Endothelial cell of umbilical vein (primary cell): ENCODE measurements around the gene OR5K2. TPM values are rescaled to one million over a fixed set of nuclear protein-coding genes. Genes with fewer than 3 reads are reported as not detected.

Experiments
- BruUV-seq: library from RNA; stranded (reverse); fragments of 400-500 nt; replicated peaks from 2 replicates; lab custom pipeline; 2021; lab: Mats Ljungman, UMichigan
- CTCF ChIA-PET: fragments of 300-600, 350-600 bp; sonication (Branson Sonifier 250); formaldehyde crosslinking; loops from one replicate; lab custom pipeline; 2021; ENCODE audit warnings: antibody characterized with exemption, inconsistent platforms; lab: Charles Lee
- POLR2A ChIA-PET: fragments of 300-600, 350-600 bp; sonication (Branson Sonifier 250); formaldehyde crosslinking; loops from one replicate; lab custom pipeline; 2021; ENCODE audit warnings: antibody characterized with exemption, inconsistent platforms; lab: Charles Lee
- DNase-seq: peaks from one replicate; pipeline ENCODE4 v3.0.0-alpha.2; 2011; ENCODE audit warnings: low read depth, low spot score
- FAIRE-seq: peaks from 2 replicates; lab custom pipeline; 2011; peaks lifted over from hg19 to GRCh38; lab: Jason Lieb, UNC
- H2AFZ ChIP-seq: 2 replicates; pipeline ENCODE4 v1.6.0; 2012; ENCODE audit warnings: low read depth, low read length, control low read depth, inconsistent platforms
- H3K27ac ChIP-seq: 2 replicates; pipeline ENCODE4 v1.5.1; 2011; ENCODE audit warnings: low read depth, mild to moderate bottlenecking, control low read depth, low read length, moderate library complexity; ENCODE audit not compliant: insufficient read depth
- H3K27me3 ChIP-seq, 2 experiments: 2 replicates each; pipeline versions ENCODE4 v1.6.0 to v1.6.1; 2011; ENCODE audit warnings: low read length in 2 of 2, mixed read lengths in 1 of 2; ENCODE audit not compliant: control insufficient read depth in 2 of 2, insufficient read depth in 2 of 2
- H3K36me3 ChIP-seq, 2 experiments: 2 replicates in 1 of 2; 3 replicates in 1 of 2; pipeline ENCODE4 v1.5.1; 2011; ENCODE audit warnings: low read length in 2 of 2, mild to moderate bottlenecking in 1 of 2, moderate library complexity in 1 of 2; ENCODE audit not compliant: control insufficient read depth in 2 of 2, insufficient read depth in 2 of 2; ENCODE audit errors: extremely low read depth in 1 of 2
- H3K4me1 ChIP-seq: 3 replicates; pipeline ENCODE4 v1.5.1; 2011; ENCODE audit warnings: mild to moderate bottlenecking, low read length; ENCODE audit not compliant: control insufficient read depth, insufficient read depth; ENCODE audit errors: extremely low read depth
- H3K4me2 ChIP-seq: 2 replicates; pipeline ENCODE4 v1.6.1; 2011; ENCODE audit warnings: low read length, control low read depth, mixed read lengths; ENCODE audit not compliant: insufficient read depth
- H3K4me3 ChIP-seq, 3 experiments: fragments of 200-600 bp in 1 of 3; sonication (generic), shearing (Covaris generic) in 1 of 3; replicated peaks in 1 of 3; 2 replicates each; pipeline ENCODE4 v1.5.1; 2011 to 2016; ENCODE audit warnings: control low read depth in 3 of 3, low read length in 3 of 3, mild to moderate bottlenecking in 2 of 3, inconsistent platforms in 1 of 3, low read depth in 1 of 3, moderate library complexity in 1 of 3; ENCODE audit not compliant: insufficient read depth in 1 of 3
- H3K79me2 ChIP-seq: 2 replicates; pipeline ENCODE4 v1.6.0; 2012; ENCODE audit warnings: low read length, inconsistent platforms; ENCODE audit not compliant: control insufficient read depth, insufficient read depth
- H3K9ac ChIP-seq: replicated peaks from 2 replicates; pipeline ENCODE3; 2011; ENCODE audit warnings: low read length, control low read depth; ENCODE audit not compliant: insufficient read depth; ENCODE audit errors: extremely low read depth
- H3K9me1 ChIP-seq: replicated peaks from 3 replicates; pipeline ENCODE4 v1.6.0; 2011; ENCODE audit warnings: mild to moderate bottlenecking, low read length; ENCODE audit not compliant: control insufficient read depth, insufficient read depth; ENCODE audit errors: extremely low read depth
- H3K9me3 ChIP-seq: replicated peaks from 2 replicates; pipeline ENCODE4 v1.5.1; 2012; ENCODE audit warnings: low read length, inconsistent platforms; ENCODE audit not compliant: control insufficient read depth, insufficient read depth
- H4K20me1 ChIP-seq: replicated peaks from 2 replicates; pipeline ENCODE3; 2011; ENCODE audit warnings: mild to moderate bottlenecking, low read length; ENCODE audit not compliant: control insufficient read depth, insufficient read depth; ENCODE audit errors: extremely low read depth
- EZH2 ChIP-seq: IDR thresholded peaks from 2 replicates; pipeline ENCODE4 v1.6.1; 2012; ENCODE audit warnings: borderline replicate concordance, low read depth, mild to moderate bottlenecking, moderate library complexity, low read length, inconsistent platforms; ENCODE audit not compliant: severe bottlenecking
- FOS ChIP-seq: IDR thresholded peaks from 2 replicates; pipeline ENCODE4 v1.6.1; 2011; ENCODE audit warnings: mild to moderate bottlenecking, low read length, moderate library complexity, borderline replicate concordance; ENCODE audit not compliant: insufficient read depth
- GATA2 ChIP-seq: IDR thresholded peaks from 2 replicates; pipeline ENCODE4 v1.7.0; 2011; ENCODE audit warnings: low read depth, mild to moderate bottlenecking, moderate library complexity, mixed read lengths, low read length; ENCODE audit not compliant: insufficient read length, insufficient read depth
- JUN ChIP-seq: IDR thresholded peaks from 2 replicates; pipeline ENCODE4 v1.6.1; 2011; ENCODE audit warnings: borderline replicate concordance, low read depth; ENCODE audit not compliant: insufficient read length, insufficient read depth
- MYC ChIP-seq: IDR thresholded peaks from one replicate; pipeline ENCODE4 v1.6.1; 2011; ENCODE audit warnings: mild to moderate bottlenecking, low read depth, low read length
- POLR2A ChIP-seq: IDR thresholded peaks from 2 replicates; pipeline ENCODE4 v1.6.1; 2012; ENCODE audit warnings: low read depth, mild to moderate bottlenecking, control low read depth, low read length
- POLR2AphosphoS5 ChIP-seq: IDR thresholded peaks from 2 replicates; pipeline ENCODE4 v1.6.1; 2012; ENCODE audit warnings: low read depth, mild to moderate bottlenecking, control low read depth, low read length, moderate library complexity; ENCODE audit not compliant: insufficient read depth
- dilution Hi-C: fragments of 300-500 bp; cut with MboI; formaldehyde crosslinking; loops from one replicate; pipeline ENCODE4 v1.15.0; 2019; ENCODE audit warnings: low sequenced_read_pairs; ENCODE audit not compliant: extremely low pct_ligation_motif_present
- intact Hi-C: fragments of 100-400 bp; cut with micrococcal nuclease; formaldehyde crosslinking; loops from one replicate; pipeline ENCODE4 v1.10.0; 2022
- polyA plus RNA-seq, 4 experiments: library from polyadenylated mRNA; depleted of rRNA in 3 of 4; stranded (reverse) in 3 of 4; unstranded in 1 of 4; fragments of >200 nt; gene quantifications; 2 replicates each; pipeline versions ENCODE4 v1.2.1 to v1.2.3, GENCODE V29; 2011 to 2012; ENCODE audit warnings: missing spikeins in 1 of 4
- total RNA-seq: library from RNA; stranded (reverse); gene quantifications from 2 replicates; pipeline ENCODE4 v1.2.3, GENCODE V29; 2021
- TF ChIP-seq, protein P1 (sequence below), 2 donors: IDR thresholded peaks; 1 replicate in 1 of 2; 2 replicates in 1 of 2; pipeline ENCODE4 v1.5.1; 2011; ENCODE audit warnings: low read length in 2 of 2, mild to moderate bottlenecking in 2 of 2, moderate library complexity in 2 of 2, control low read depth in 1 of 2, inconsistent platforms in 1 of 2, low read depth in 1 of 2; ENCODE audit not compliant: insufficient read depth in 1 of 2; ENCODE audit errors: extremely low read depth in 1 of 2
- TF ChIP-seq, protein P2 (sequence below): IDR thresholded peaks from 2 replicates; pipeline ENCODE4 v1.6.1; 2011; ENCODE audit not compliant: insufficient read depth, insufficient read length

Gene OR5K2
- total and polyA plus RNA-seq, 2 donors (not counting 3 experiments of a cell fraction or from before 2014, with no cell fraction given) = not detected

DNA sequence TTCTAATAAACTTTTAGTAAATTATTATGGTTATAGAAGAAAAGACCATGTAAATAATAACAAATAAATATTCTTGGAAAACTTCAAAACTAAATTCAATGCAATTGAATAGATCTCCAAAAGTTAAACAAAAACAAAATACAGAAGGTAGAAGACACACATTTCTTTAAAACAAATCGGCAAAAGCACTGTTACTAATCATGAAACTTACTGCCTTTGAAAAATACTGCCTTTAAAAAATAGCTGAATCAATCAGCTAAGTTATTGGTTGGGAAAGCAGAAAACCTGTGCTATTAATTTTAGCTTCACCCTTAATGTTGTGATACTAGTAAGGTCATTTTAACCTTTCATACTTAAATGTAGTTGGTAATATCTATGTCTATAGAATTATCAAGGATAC is 37.3 kb downstream of the OR5K2 start:
- Histone ChIP-seq H3K4me1 (no peaks in the 10 kb centered on the region), H3K27me3 (peaks cover 16 to 23% of the 10 kb centered on the region in 2 experiments), H3K9me3 (no peaks in the 10 kb centered on the region), H3K79me2 (no peaks in the 10 kb centered on the region), H3K36me3 (no peaks in the 10 kb centered on the region), H3K4me3 (no peak overlapping the region), H3K27ac (no peak overlapping the region), H4K20me1 (no peaks in the 10 kb centered on the region), H3K9ac (no peak overlapping the region), H2AFZ (no peak overlapping the region), H3K4me2 (no peak overlapping the region), H3K9me1 (no peaks in the 10 kb centered on the region)
- no peak for DNase-seq
- ChIA-PET POLR2A (no interaction called here), CTCF (no interaction called here)
- FAIRE-seq = peak; percentile 8
- dilution Hi-C loops = no loop called here
- intact Hi-C loops = no loop called here
- no TSS peak for BruUV-seq
- TF ChIP-seq POLR2A (no peak), MYC (no peak), EZH2 (no peak), JUN (no peak), GATA2 (no peak), POLR2AphosphoS5 (no peak), FOS (no peak)
- TF ChIP-seq, protein P1, sequence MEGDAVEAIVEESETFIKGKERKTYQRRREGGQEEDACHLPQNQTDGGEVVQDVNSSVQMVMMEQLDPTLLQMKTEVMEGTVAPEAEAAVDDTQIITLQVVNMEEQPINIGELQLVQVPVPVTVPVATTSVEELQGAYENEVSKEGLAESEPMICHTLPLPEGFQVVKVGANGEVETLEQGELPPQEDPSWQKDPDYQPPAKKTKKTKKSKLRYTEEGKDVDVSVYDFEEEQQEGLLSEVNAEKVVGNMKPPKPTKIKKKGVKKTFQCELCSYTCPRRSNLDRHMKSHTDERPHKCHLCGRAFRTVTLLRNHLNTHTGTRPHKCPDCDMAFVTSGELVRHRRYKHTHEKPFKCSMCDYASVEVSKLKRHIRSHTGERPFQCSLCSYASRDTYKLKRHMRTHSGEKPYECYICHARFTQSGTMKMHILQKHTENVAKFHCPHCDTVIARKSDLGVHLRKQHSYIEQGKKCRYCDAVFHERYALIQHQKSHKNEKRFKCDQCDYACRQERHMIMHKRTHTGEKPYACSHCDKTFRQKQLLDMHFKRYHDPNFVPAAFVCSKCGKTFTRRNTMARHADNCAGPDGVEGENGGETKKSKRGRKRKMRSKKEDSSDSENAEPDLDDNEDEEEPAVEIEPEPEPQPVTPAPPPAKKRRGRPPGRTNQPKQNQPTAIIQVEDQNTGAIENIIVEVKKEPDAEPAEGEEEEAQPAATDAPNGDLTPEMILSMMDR (IDR thresholded peaks at IDR 0.05; ENCODE audit: extremely low read depth in 1 of 2, insufficient read depth in 1 of 2, low read depth in 1 of 2, low read length in 2 of 2) = no peak
- TF ChIP-seq, protein P2, sequence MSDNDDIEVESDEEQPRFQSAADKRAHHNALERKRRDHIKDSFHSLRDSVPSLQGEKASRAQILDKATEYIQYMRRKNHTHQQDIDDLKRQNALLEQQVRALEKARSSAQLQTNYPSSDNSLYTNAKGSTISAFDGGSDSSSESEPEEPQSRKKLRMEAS = no peak
